Measurements from ENCODE around the gene LTC4S.

DNA sequence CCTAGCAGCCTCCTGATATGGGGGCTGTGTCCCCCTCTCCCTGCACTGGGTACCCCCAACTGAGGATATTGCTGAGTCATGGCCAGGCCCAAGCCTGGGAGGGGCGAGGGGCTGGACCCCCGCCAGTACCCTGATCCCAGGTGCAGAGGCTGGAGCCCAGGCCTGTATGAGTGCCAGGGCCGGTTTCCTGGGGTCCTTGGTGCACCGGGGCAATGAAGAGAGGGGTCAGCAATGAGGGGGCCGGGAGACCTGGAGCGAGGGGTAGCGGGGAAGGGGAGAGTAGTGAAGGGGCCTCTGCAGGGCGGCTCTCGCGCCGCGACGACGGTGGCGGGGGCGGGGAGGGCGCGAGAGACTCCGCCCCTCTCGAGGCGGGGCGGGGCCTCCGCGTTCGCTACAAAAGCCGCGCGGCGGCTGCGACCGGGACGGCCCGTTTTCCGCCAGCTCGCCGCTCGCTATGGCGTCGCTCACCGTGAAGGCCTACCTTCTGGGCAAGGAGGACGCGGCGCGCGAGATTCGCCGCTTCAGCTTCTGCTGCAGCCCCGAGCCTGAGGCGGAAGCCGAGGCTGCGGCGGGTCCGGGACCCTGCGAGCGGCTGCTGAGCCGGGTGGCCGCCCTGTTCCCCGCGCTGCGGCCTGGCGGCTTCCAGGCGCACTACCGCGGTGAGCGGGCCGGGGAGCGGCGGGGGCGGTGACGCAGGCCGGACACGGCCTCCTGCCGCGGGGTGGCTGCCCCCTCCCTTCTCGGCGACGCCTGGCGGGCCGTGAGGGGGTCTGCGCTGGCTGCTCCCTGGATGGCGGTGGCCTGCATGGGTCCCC, 26.9 kb downstream of the LTC4S start, which contains the start of gene SQSTM1:
- TF ChIP-seq, protein P1, sequence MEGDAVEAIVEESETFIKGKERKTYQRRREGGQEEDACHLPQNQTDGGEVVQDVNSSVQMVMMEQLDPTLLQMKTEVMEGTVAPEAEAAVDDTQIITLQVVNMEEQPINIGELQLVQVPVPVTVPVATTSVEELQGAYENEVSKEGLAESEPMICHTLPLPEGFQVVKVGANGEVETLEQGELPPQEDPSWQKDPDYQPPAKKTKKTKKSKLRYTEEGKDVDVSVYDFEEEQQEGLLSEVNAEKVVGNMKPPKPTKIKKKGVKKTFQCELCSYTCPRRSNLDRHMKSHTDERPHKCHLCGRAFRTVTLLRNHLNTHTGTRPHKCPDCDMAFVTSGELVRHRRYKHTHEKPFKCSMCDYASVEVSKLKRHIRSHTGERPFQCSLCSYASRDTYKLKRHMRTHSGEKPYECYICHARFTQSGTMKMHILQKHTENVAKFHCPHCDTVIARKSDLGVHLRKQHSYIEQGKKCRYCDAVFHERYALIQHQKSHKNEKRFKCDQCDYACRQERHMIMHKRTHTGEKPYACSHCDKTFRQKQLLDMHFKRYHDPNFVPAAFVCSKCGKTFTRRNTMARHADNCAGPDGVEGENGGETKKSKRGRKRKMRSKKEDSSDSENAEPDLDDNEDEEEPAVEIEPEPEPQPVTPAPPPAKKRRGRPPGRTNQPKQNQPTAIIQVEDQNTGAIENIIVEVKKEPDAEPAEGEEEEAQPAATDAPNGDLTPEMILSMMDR (IDR thresholded peaks at IDR 0.05), result peak in 2 of 6 experiments; percentile 20 to 54
- TF ChIP-seq POLR2A (IDR thresholded peaks at IDR 0.05), result peak in 3 of 4 donors; percentile 49 to 100 (median 99)

Data from esophagus squamous epithelium (tissue), 4 donors.